GM10266 (cell line): ENCODE results near the gene ARSG.

Experiments used
- DNase-seq: peaks from one replicate; pipeline ENCODE4 v3.0.0; 2012; ENCODE audit errors: extremely low spot score
- CTCF ChIP-seq: IDR thresholded peaks from 2 replicates; pipeline ENCODE4 v1.5.1; 2012; ENCODE audit warnings: mild to moderate bottlenecking, low read depth; ENCODE audit not compliant: control insufficient read depth, insufficient read depth; ENCODE audit errors: missing control alignments

The ARSG gene

DNA sequence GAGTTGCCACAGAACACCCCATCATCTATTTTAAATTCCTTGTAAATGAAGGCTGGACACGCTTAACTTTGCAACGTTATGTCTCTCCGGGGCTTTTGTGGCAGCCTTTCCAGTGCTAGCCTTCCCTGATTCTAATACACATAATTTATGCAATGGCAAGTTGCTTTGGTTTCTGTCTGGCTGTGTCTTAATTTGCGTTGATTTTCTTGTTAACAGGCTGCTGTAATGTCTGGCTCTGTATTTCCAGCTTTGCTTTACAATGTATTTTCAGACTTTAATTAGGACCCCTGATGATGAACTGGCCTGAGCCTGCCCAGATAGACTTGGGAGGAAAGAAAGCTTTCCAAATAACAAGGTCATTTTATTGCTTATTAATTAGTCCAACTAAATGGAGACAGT is 30.3 kb downstream of the ARSG start:
- no peak for DNase-seq
- no peak for TF ChIP-seq CTCF

GRCh38 chr17:68322630-68323029 is 31.3 kb downstream of the ARSG start:
- TF ChIP-seq CTCF, result no peak
- DNase-seq, result no peak

DNA sequence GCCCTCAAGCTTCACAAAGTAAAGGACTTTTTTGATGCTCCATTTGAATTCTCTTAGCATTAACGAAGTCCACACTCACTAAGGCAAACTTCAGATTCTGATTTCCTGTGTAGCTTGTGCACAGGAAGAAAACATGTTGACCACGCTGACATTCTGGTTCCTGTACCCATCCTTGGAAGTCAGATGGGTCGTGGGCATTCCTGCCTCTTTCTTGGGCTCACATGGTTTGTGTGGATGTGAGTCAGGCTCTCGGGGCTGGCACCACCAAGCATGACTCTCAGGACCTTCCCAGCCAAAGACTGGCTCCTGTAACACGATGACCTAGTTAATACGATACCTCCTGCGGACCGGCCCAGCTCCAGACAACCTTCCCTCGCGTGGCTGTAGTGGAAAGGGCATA is 32.8 kb downstream of the ARSG start:
- DNase-seq, result no peak
- TF ChIP-seq CTCF, result no peak

- no peak for DNase-seq
- no peak for TF ChIP-seq CTCF
Measured at GRCh38 chr17:68324654-68325336, 33.5 kb downstream of the ARSG start.

GRCh38 chr17:68325961-68326360 is 34.7 kb downstream of the ARSG start:
- no peak for TF ChIP-seq CTCF
- DNase-seq, result no peak

GRCh38 chr17:68326681-68327080 is 35.4 kb downstream of the ARSG start:
- DNase-seq, result no peak
- TF ChIP-seq CTCF, result no peak

DNA sequence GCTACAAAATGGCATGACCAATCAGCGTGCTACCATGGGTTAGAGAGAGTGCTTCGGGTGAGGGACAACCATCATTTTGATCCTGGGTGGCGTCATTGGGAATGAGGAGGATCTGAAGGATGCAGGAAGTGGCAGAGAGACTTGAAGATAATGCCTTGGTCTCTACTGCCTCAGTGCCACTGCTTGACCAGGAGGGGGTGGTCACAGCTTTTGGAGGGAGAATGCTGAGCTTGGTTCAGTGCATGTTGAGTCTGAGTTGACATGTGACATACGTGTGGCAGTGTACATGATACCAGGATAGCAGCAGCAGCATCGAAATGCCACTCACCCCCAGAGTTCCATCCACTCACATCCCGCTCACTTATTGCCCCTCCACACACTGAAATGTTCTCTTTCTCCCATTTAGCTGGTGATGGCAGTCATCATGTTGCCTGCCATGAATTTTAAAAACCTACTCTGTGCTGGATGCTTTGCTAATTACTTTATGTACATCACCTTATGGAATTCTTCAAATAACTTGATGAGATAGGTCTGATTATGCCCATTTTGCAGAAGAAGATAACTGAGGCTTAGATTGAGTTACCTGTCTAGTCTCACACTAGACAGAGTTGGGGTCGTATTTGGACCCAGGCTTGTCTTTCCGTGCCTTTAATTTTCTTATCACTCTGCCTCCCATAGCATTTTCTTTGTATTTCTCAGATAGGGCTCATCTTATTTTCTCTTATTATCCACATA is 36.7 kb downstream of the ARSG start:
- no peak for TF ChIP-seq CTCF
- no peak for DNase-seq
